Measurements from ENCODE around the gene FGF23.
"Not testable (repeated sequence)": the region's sequence is repeated elsewhere in the genome, so short reads cannot be mapped to it uniquely, and the experiment has no call there.

Gene FGF23

DNA sequence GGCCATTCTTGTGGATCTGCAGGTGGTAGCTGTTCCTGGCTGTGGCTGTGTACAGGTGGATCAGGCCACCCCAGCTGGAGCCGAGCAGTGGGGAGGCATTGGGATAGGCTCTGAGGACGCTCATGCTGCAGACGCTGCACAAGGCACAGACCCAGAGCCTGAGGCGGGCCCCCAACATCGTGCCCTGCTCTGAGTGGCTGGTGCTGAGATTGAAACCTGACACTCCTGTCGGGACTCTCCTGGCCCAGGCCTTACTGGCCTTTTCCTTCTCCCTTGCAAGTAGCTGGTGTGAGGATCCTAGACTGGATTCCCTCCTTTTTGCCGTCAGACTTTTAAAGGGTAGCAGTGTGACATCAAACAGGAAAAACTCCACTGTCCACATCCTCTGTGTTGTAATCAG lies at the start of gene FGF23:
TSS of gene FGF23 (minus strand) at position 308 of the 400 bp plus-strand sequence. CDS start at position 178, 130 bp downstream.
- no peak for DNase-seq (ENCODE audit: low read depth)

DNA sequence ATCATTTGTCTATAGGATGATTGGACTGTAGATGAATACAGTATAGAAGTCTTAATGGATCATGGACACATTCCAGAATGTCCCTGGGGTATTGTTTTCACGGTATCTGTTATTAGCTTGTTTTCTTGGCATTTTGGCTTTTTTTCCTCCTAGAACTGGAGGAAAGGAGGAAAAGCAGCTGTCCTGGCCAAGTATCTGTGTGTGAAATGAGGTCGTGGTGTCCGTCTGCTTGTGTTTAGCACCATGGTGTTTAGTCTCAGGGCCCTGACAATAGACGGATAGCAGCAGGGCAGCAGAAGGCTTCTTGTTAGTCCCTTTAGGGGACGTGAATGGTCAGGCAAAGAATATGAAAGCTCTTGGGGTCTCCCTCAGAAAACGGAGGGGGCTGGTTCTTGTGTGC lies 44.9 kb upstream of the FGF23 start:
- DNase-seq (ENCODE audit: low read depth): no peak

DNA sequence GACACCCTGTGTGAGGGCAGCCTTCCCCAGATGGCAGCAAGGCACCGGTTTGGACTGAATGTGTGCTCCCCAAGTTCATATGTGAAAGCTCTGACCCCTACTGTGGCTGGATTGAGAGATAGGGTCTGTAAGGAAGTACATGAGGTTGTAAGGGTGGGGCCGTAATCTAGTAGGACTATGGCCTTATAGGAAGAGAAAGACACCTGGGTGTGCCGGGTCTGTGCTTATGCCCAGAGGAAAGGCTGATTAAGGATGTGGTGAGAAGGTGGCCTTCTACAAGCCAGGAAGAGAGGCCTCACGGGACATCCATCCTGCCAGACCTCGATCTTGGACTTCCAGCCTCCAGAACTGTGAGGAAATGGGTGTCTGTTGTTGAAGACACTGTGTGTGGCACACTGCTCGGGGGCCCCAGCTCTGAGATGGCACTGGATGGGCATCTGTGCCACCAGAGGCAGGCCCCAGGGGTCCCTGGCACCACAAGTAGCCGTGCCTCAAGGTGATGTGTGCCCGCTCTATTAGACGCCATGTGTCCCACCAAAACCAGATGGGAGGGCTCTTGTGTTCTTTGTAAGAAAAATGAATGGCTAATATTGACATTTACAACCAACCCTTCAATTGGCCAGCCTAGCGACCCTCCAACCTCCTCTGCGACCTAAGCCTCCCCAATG lies 44.1 kb upstream of the FGF23 start:
- DNase-seq (ENCODE audit: low read depth): no peak

DNA sequence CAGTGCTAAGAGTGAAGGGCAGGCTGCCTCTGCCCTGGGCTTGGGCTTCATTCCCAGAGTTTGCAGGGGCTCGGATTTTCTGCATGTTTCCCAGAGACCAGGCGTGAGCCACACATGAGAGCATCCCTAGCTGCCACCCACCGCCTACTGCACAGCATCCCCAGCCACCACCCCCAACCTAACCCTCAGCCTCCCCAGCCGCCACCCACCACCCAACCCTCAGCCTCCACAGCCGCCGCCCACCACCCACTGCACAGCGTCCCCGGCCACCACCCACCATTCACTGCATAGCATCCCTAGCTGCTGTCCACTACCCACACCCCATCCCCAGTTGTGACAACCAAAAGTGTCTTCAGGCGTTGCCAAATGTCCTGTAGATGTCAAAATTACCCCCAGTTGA lies 43.5 kb upstream of the FGF23 start:
- DNase-seq (ENCODE audit: low read depth): no peak

DNA sequence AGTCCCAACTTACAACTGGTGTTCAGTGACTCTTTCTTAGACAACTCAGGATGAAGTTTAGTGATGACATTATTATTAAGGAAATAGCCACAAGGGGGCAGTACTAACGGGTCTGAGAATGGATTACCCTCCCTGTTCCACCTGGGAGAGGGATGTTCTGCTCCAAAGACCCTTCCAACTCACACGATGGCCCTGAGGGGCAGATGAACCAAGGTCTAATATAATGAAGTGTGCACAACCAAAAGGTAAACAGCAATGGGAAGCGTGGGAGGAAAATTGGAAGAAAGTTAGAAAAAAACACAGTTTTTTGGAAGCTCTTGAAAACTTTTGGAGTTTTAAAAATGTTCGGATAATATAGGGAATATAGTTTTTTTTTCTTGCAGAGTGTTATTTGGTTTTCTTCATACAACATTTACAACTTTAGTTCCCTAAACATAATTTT lies 42.1 kb upstream of the FGF23 start:
- no peak for DNase-seq (ENCODE audit: low read depth)

DNA sequence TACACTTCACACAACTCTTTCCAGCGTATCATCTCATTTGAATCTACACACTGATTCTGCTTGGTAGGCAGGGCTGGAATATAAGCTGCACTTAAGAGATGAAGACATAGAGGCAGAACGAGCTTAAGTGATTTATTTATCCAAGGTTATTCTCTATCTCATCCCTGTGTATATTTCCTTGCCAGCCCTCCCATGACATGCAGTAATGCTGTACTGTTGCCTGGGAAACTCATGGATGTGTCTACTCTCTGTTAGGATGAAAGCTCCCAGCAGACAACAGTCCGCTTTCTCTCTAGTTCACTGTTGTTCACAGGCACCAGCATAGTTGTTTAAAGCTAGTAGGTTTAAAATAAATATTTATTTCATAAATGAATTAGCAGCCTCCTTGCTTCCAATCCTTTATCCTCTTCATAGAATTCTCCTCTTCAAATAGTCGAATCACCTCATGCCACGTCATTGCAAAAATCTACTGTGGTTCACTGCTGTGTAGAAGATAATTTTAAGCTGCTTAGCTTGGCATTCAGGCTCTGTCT lies 40.7 kb upstream of the FGF23 start:
- no peak for DNase-seq (ENCODE audit: low read depth)

DNA sequence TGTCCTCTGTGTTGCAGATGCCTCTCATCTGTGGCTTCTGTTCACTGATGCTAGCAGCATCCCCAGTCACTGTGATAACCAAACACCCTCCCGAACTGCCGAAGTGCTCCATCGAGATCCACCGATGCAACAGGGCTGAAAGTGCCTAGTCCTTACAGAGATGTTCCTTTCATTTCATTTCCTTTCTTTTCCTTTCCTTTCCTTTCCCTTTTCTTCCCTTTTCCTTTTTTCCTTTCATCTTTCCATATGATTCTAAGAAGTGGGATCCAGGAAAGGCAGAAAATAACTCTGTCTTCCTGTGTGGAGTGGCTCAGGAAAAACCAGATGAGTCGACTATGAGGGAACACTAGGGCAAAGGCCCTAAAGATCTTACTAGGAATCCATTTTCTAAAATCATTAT lies 39.4 kb upstream of the FGF23 start:
- DNase-seq (ENCODE audit: low read depth): no peak

DNA sequence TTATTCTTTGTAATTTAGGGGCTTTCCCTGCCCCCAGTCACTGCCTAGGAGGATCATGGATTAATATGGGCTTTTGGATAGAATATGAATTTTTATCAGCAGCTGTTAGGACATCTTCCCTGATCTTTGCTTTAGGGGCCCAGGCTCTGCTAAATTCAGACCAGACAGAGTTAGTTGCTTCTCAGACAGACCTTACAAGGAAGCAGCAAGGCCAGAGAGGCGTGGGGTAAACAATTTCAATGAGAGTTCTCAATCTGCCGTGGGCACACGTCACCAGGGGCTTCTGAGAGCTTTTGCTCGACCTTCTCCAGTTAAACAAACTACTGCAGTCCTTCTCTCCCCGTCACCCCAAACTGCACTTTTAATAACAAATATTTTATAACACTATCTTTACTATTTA lies 38.4 kb upstream of the FGF23 start:
- DNase-seq (ENCODE audit: low read depth): no peak

DNA sequence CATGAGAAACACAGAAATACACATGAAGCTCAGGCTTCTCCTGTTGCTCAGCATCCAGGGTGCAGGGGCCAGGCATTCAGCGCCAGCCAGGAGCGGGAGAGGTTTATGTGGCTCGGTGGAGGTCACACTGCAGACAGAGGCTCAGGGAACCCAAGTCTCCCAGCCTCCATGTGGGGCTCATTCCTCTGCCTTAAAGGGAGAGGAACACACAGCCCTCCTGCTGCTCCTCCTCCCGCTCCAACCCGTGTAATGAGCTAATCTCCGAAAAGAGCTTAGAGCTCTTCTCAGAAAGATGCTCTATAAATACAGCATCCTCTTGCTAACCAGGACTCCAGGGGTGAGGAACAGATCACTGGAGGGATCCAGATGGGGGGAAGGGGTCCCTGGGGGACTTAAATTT lies 37.9 kb upstream of the FGF23 start:
- DNase-seq (ENCODE audit: low read depth): no peak

DNA sequence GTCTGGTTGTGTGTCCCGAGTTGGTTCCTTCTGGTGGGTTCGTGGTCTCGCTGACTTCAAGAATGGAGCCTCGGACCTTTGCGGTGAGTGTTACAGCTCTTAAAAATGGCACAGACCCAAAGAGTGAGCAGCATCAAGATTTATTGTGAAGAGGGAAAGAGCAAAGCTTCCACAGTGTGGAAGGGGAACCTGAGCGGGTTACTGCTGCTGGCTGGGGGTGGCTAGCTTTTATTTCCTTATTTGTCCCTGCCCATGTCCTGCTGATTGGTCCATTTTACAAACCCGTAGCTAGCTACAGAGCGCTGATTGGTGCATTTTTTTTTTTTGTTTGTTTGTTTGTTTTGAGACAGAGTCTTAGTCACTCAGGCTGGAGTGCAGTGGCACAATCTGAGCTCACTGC lies 36.8 kb upstream of the FGF23 start:
- no peak for DNase-seq (ENCODE audit: low read depth)

DNA sequence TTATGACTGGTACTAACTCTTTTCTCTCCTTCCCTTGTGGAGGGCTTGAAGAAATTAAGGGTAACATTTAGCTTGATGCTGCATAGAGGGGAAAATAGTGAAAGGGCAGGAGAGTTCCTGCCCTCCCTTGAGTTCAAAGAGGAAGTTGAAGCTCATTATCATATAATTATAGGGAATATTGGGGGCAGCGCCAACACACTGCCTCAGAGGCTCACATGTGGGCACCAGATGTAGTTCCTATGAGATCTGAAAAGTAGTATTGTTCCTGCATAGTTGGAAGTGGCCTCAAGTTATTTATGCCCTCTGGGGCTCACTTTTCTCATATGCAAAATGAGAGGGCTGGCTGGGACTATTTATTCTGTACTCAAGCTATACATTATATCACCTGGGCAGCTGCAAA lies 33.0 kb upstream of the FGF23 start:
- DNase-seq (ENCODE audit: low read depth): no peak

DNA sequence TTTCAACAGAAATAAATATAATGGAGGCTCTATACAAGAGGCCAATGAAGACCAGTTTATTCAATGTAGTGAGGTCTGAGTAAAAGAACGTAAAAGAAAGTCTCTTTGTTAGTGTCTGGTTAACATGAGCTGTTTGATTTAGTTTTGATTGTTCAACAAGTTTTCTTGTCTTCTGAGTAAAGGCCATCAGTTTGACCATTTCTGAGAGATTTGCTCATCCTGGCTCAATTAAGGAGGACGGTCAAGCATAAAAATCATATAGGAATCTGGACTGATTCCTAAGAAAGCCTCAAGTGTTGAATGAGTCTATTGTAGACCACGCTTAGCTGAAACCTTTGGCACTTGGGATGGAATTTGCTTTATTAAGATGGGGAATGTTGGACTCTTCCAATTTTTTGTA lies 32.5 kb upstream of the FGF23 start:
- DNase-seq (ENCODE audit: low read depth): no peak

DNA sequence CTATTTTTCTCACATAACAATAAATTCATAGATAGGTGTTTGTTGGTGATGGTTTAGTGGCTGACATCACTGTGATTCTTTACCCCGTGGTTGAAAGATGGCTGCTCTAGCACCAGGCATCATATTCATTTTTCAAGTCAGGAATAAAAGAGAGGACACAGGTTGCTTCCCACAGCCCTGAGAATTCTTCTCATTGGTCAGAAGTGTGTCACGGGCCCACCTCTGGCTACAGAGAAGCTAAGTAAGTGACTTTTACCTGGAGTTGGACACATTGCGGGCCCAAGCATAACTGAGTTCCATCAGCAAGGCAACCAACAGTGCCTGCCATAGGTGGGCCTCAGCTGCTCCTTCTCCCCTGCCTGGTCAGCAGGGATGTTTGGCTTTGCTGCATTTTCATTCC lies 27.6 kb upstream of the FGF23 start:
- no peak for DNase-seq (ENCODE audit: low read depth)

DNA sequence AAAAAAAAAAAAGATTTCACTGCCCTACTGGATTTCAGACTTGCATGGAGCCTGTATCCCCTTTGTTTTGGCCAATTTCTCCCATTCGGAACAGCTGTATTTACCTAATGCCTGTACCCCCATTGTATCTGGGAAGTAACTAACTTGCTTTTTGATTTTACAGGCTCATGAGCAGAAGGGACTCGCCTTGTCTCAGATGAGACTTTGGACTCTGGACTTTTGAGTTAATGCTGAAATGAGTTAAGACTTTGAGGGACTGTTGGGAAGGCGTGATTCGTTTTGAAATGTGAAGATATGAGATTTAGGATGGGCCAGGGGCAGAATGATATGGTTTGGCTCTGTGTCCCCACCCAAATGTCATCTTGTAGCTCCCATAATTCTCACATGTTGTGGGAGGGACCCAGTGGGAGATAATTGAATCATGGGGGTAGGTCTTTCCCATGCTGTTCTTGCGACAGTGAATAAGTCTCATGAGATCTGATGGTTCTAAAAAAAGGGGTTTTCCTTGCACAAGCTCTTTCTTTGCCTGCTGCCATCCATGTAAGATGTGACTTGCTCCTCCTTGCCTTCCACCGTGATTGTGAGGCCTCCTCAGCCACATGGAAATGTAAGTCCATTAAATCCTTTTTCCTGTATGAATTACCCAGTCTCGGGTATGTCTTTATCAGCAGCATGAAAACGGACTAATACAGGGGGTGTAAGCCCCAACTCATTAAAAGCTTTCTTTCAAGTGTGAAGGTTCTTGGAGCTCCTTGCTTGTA lies 25.5 kb upstream of the FGF23 start:
- not testable (repeated sequence) for DNase-seq (ENCODE audit: low read depth)

DNA sequence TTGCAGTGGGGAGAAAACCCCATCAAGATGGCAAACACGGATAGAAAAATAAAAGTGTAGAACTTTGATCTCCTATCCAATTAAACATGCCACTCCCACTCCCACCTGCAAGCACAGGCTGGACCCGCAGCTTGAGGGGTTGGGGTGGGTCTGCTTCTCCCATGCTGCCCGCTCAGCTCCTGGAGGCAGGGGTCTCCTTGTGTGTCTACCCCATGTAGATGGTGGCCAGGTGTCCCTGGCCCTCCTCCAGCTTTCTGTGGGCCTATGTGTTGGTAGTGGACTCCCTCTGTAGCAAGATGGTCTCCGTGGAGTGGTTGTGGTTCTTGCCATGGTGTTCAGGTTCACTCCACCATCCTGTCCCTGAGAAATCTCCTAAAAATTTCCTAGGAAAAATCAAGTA lies 23.5 kb upstream of the FGF23 start:
- DNase-seq (ENCODE audit: low read depth): no peak

DNA sequence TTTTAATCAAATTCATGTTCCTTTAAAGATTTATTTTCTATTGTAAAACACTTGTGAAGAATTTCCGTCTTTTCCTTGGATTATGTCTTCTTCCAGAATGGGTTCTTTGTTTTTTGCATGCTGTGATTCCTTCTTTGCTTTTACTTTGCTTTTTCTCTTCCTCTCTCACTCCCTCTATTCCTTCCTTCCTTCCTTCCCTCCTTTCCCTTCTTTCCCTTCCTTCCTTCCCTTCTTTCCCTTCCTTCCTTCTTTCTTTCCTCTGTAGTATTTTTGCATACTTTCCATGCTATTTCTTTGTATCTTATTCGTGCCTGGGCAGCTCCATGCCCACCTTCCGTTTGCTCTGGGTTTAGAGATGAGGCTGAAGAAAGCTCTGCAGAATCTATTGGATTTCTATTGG lies 21.6 kb upstream of the FGF23 start:
- DNase-seq (ENCODE audit: low read depth): no peak

DNA sequence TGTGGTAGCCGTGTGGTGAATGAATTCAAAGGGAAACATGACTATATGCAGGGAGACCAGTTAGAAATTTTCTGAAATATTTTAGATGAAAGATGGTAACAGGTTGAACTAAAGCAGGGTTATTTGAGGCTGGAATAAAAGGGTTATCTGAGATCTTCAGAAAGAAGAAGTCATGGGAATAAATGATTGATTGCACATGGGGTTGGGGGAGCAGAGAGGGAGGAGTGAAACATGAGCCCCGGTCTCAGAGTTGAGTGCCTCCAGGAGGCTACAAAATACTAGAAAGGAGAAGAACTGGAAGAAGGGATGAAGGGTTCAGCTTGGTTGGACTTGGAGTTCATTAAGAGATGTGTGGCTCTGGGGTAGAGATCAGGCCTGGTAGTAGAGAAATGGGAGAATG lies 16.3 kb upstream of the FGF23 start:
- no peak for DNase-seq (ENCODE audit: low read depth)

DNA sequence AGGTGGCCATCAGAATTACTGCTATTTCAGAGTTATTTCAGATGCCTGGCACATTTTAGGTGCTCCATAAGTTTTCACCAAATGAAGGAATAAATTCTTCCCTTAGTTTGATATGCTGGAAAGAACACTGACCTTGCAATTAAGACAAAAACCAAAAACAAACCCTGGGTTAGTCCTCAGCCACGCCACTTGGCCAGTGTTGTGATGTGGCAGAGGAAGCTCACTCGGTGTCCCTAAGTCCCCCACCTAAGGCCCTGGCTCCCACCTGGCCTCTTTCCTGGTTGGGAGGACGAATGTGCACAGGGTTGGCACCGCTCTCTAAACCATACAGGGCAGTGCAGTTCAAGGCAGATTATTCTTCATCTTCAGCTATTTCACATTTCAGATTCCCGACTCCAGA lies 13.7 kb upstream of the FGF23 start:
- DNase-seq (ENCODE audit: low read depth): no peak

DNA sequence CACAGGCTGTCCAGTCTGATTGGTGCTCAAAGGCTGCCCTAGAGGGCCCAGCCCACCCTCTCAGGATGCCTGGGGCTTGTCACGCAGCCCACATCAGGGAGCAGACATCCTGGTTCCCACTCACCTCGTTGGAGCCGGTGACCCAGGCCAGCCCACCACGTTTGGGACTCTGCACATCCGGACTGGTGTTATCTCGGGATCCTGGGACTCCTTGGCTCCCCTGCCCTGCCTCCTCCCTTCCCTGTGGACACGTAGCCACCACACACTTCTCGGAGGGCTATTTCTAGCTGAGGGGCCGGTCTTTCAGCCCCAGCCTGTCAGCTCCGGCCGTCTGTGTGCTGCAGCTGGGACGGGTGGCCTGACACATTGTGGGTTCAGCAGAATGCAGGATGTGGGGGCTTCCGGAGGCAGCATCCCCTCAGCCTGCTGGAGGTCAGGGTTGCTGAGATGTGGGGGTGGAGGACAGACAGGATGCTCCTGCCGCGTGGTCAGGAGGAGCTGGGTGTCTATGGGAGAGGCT lies 12.8 kb upstream of the FGF23 start:
- DNase-seq (ENCODE audit: low read depth): no peak

DNA sequence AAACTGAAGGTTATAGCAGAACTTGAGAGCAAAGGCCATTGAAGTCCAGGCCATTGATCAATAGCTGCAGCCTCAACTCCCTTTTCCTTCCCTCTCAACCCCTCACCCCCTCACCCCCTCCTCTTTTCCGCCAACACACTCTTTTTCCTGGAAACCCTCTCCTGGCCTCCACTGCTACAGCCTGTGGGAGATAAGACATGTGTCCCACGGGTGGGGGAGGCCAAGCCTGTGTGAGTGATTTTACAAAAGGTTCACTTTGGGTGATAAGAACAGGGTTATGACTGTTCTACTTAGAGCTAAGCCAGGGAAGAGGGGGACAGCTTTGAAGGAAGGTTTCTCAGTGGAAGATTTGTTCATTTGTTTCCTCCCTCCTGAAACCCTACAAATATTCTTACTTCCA lies 9.2 kb upstream of the FGF23 start:
- DNase-seq (ENCODE audit: low read depth): no peak

DNA sequence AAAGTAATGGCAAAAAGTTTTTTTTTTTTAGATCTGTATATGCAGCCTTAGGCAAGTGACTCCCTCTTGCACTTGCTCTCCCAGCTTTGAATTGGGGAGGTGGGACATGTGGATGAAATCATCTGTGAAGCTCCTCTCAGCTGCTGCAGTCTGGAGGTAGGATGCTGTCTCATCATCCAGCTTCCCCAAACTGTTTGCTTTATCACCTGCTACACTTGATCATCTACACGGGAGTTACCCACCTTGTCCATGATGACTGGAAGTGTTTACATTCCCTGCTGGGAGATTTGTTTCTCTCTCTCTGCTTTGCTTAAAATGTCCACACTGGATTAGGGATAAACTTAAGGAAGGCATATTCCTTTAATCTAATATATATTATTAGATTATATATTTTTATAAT lies 8.5 kb upstream of the FGF23 start:
- DNase-seq (ENCODE audit: low read depth): no peak

DNA sequence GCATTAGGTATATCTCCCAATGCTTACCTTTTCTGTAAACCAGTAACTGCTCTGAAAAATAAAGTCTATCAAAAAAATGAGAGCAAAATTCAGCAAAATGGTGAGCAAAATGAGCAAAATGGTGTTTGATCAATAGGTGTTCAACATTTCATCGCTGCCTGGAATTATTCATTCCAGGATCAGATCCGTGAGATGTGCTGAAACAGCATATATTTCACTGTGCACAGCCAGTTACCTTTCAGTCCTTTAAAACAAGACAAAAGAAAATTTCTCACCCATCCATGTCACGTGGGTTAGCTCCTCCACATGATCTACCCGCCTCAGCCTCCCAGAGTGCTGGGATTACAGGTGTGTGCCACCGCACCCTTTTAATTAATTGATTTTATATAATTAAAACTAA lies 8.1 kb upstream of the FGF23 start:
- DNase-seq (ENCODE audit: low read depth): no peak

DNA sequence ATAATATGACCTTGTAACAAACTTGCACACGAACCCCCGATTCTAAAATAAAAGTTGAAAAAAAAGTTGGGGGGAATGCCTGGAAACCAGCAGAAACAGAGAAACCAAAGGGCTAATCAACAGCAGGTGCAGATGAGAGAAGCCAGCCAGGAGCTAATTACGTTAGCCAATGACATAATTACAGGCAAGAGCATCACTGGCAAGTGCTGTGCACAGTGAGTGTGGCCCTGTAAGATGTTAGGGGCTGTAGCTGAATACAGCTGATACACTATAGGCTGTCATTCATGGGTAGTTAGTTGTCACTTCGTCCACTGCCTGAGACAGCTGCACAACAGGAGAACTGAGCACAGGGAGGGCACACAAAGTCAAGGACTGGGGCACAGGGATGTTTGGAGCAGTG lies 7.3 kb upstream of the FGF23 start:
- no peak for DNase-seq (ENCODE audit: low read depth)

Data from non-pigmented ciliary epithelial cell (primary cell).